IMR-90 (cell line): ENCODE results near the gene KCNMA1. TPM values are rescaled to one million over a fixed set of nuclear protein-coding genes. Genes with fewer than 3 reads are reported as not detected.

Experiments used
- ATAC-seq: fragments of 200-7000 bp; cut with Tn5 transposase; 2 replicates; pipeline ENCODE4 v1.9.1; 2020; ENCODE audit warnings: low read depth, mild to moderate bottlenecking, moderate library complexity
- BruUV-seq: library from RNA; stranded (reverse); fragments of 400-500 nt; replicated peaks from 2 replicates; lab custom pipeline; 2021; lab: Mats Ljungman, UMichigan
- CTCF ChIA-PET: fragments of 300-600 bp; formaldehyde crosslinking; extraction: SDS; loops from one replicate; lab custom pipeline; 2021; ENCODE audit warnings: antibody characterized with exemption; lab: Yijun Ruan, JAX
- POLR2A ChIA-PET: fragments of 300-600 bp; sonication (Branson Sonifier 250); formaldehyde crosslinking; loops from one replicate; lab custom pipeline; 2022; ENCODE audit warnings: antibody characterized with exemption; ENCODE audit not compliant: unreplicated experiment; lab: Charles Lee
- DNase-seq: peaks from one replicate; pipeline ENCODE4 v3.0.0; 2013
- H2AFZ ChIP-seq: replicated peaks from 2 replicates; pipeline ENCODE3; 2013; ENCODE audit warnings: low read length, mild to moderate bottlenecking; ENCODE audit not compliant: poor library complexity
- H2AK5ac ChIP-seq: 2 replicates; pipeline ENCODE4 v1.6.1; 2013; ENCODE audit warnings: low read depth, low read length, inconsistent platforms
- H2AK9ac ChIP-seq: replicated peaks from 2 replicates; pipeline ENCODE3; 2013; ENCODE audit warnings: mild to moderate bottlenecking, low read depth, low read length, moderate library complexity; ENCODE audit not compliant: poor library complexity
- H2BK120ac ChIP-seq: 2 replicates; pipeline ENCODE4 v1.6.1; 2013; ENCODE audit warnings: low read depth, low read length, inconsistent platforms
- H2BK15ac ChIP-seq: 3 replicates; pipeline ENCODE4 v1.6.1; 2013; ENCODE audit warnings: low read depth, low read length, inconsistent platforms
- H2BK20ac ChIP-seq: 2 replicates; pipeline ENCODE4 v1.6.1; 2013; ENCODE audit warnings: low read depth, mild to moderate bottlenecking, inconsistent platforms, low read length, moderate library complexity
- H2BK5ac ChIP-seq: 2 replicates; pipeline ENCODE4 v1.6.1; 2013; ENCODE audit warnings: mild to moderate bottlenecking, low read depth, low read length, inconsistent platforms; ENCODE audit not compliant: poor library complexity, severe bottlenecking
- H3K14ac ChIP-seq: replicated peaks from 2 replicates; pipeline ENCODE4 v1.6.1; 2013; ENCODE audit warnings: low read depth, low read length, inconsistent platforms
- H3K18ac ChIP-seq: 2 replicates; pipeline ENCODE4 v1.6.1; 2013; ENCODE audit warnings: low read depth, low read length, control low read depth
- H3K23ac ChIP-seq: 2 replicates; pipeline ENCODE4 v1.6.1; 2013; ENCODE audit warnings: low read depth, low read length, inconsistent platforms
- H3K27ac ChIP-seq: 2 replicates; pipeline ENCODE4 v1.5.1; 2013; ENCODE audit warnings: mild to moderate bottlenecking, control low read depth, low read length; ENCODE audit not compliant: insufficient read depth
- H3K27me3 ChIP-seq: 2 replicates; pipeline ENCODE4 v1.6.1; 2013; ENCODE audit warnings: low read length; ENCODE audit not compliant: control insufficient read depth, insufficient read depth
- H3K36me3 ChIP-seq: 2 replicates; pipeline ENCODE4 v1.6.1; 2013; ENCODE audit warnings: low read length, mixed read lengths; ENCODE audit not compliant: control insufficient read depth, insufficient read depth
- H3K4ac ChIP-seq: 2 replicates; pipeline ENCODE4 v1.6.1; 2013; ENCODE audit warnings: low read depth, low read length, inconsistent platforms
- H3K4me1 ChIP-seq: 2 replicates; pipeline ENCODE4 v1.6.1; 2013; ENCODE audit warnings: low read length, mixed read lengths; ENCODE audit not compliant: control insufficient read depth, insufficient read depth
- H3K4me2 ChIP-seq: 2 replicates; pipeline ENCODE4 v1.6.1; 2013; ENCODE audit warnings: low read depth, mild to moderate bottlenecking, control low read depth, low read length, moderate library complexity
- H3K4me3 ChIP-seq: 2 replicates; pipeline ENCODE4 v1.5.1; 2013; ENCODE audit warnings: low read depth, mild to moderate bottlenecking, control low read depth, low read length, moderate library complexity; ENCODE audit not compliant: insufficient read depth
- H3K56ac ChIP-seq: 2 replicates; pipeline ENCODE4 v1.6.1; 2013; ENCODE audit warnings: low read length, inconsistent platforms; ENCODE audit not compliant: insufficient read depth; ENCODE audit errors: extremely low read depth
- H3K79me1 ChIP-seq, 2 experiments: 2 replicates each; pipeline ENCODE4 v1.6.1; 2013; ENCODE audit warnings: low read length in 2 of 2, inconsistent platforms in 1 of 2, low read depth in 1 of 2
- H3K9ac ChIP-seq: 2 replicates; pipeline ENCODE4 v1.6.1; 2013; ENCODE audit warnings: low read depth, low read length, control low read depth
- H3K9me1 ChIP-seq: 2 replicates; pipeline ENCODE4 v1.6.1; 2013; ENCODE audit warnings: low read length, inconsistent platforms; ENCODE audit not compliant: insufficient read depth
- H3K9me3 ChIP-seq: 2 replicates; pipeline ENCODE4 v1.6.1; 2013; ENCODE audit warnings: low read length; ENCODE audit not compliant: control insufficient read depth, insufficient read depth
- H4K20me1 ChIP-seq: 2 replicates; pipeline ENCODE4 v1.6.1; 2013; ENCODE audit warnings: low read length, inconsistent platforms; ENCODE audit not compliant: insufficient read depth
- H4K5ac ChIP-seq: 2 replicates; pipeline ENCODE4 v1.6.1; 2013; ENCODE audit warnings: mild to moderate bottlenecking, low read depth, low read length, control low read depth
- H4K8ac ChIP-seq, 2 experiments: 2 replicates each; pipeline ENCODE4 v1.6.1; 2013; ENCODE audit warnings: low read depth in 2 of 2, low read length in 2 of 2, control low read depth in 1 of 2, inconsistent platforms in 1 of 2
- H4K91ac ChIP-seq: 2 replicates; pipeline ENCODE4 v1.6.1; 2013; ENCODE audit warnings: low read depth, low read length, inconsistent platforms; ENCODE audit not compliant: insufficient read depth
- MAFK ChIP-seq: IDR thresholded peaks from 2 replicates; pipeline ENCODE4 v1.6.1; 2012; ENCODE audit warnings: low read depth, low read length, improper control_type of control experiment
- RFX5 ChIP-seq: IDR thresholded peaks from 2 replicates; pipeline ENCODE4 v1.8.0; 2012; ENCODE audit warnings: low read depth, mild to moderate bottlenecking, low read length, moderate library complexity
- SMC3 ChIP-seq: fragments of 150-350 bp; IDR thresholded peaks from 2 replicates; pipeline ENCODE4 v1.6.1; 2016; ENCODE audit warnings: low read depth, mild to moderate bottlenecking, antibody characterized with exemption, low read length, moderate library complexity
- USF2 ChIP-seq: fragments of 150-350 bp; IDR thresholded peaks from 2 replicates; pipeline ENCODE4 v1.6.1; 2017; ENCODE audit warnings: mild to moderate bottlenecking, antibody characterized with exemption, low read length, low read depth
- WGBS, 2 experiments: methylation state at CpG; one replicate each; pipeline versions ENCODE4 v1.1.5 to v1.1.7; 2013; ENCODE audit warnings: missing lambda C conversion rate in 2 of 2; ENCODE audit not compliant: insufficient read length in 1 of 2; ENCODE audit errors: extremely low coverage in 2 of 2; 5-methylcytosine and 5-hydroxymethylcytosine counted together
- dilution Hi-C: fragments of 300-500 bp; cut with HindIII; formaldehyde crosslinking; loops from one replicate; pipeline ENCODE4 v1.14.3; 2018; ENCODE audit warnings: low sequenced_read_pairs; ENCODE audit not compliant: unreplicated experiment
- in situ Hi-C: fragments of 300-500 bp; cut with MboI; formaldehyde crosslinking; loops from 3 replicates; pipeline ENCODE4 v1.14.3; 2019; ENCODE audit warnings: low sequenced_read_pairs, inconsistent platforms, mixed read lengths
- intact Hi-C: fragments of 100-400 bp; cut with micrococcal nuclease; formaldehyde crosslinking; loops from 2 replicates; pipeline ENCODE4 v1.10.0; 2022
- polyA plus RNA-seq, 3 experiments: library from polyadenylated mRNA; depleted of rRNA; stranded (reverse); fragments of >200 nt; gene quantifications; 2 replicates each; pipeline ENCODE4 v1.2.3, GENCODE V29; 2012; ENCODE audit warnings: low replicate concordance in 1 of 3
- total RNA-seq: library from RNA; depleted of rRNA; stranded (reverse); fragments of >200 nt; gene quantifications from 2 replicates; pipeline ENCODE4 v1.2.3, GENCODE V29; 2012

Gene KCNMA1
- total and polyA plus RNA-seq, 2 of the 4 experiments (the other 2 are of a cell fraction), result 25.6 to 29.6 TPM

GRCh38 chr10:77259171-77259874 is 378.3 kb downstream of the KCNMA1 start:
- Histone ChIP-seq H2BK5ac (no peak overlapping the region), H2AK5ac (no peak overlapping the region), H3K18ac (no peak overlapping the region), H4K20me1 (no peaks in the 10 kb centered on the region), H3K23ac (no peak overlapping the region), H3K14ac (no peak overlapping the region), H4K91ac (no peak overlapping the region), H3K4me2 (no peak overlapping the region), H3K9ac (no peak overlapping the region), H2AFZ (no peak overlapping the region), H4K5ac (no peak overlapping the region), H3K79me1 (no peaks in the 10 kb centered on the region), H2BK120ac (no peak overlapping the region), H3K4me1 (peaks cover 4% of the 10 kb centered on the region; the same call in 1 of the 2 replicates), H2BK15ac (no peak overlapping the region), H3K4me3 (no peak overlapping the region), H2BK20ac (no peak overlapping the region), H2AK9ac (no peak overlapping the region), H3K27ac (no peak overlapping the region), H3K36me3 (no peaks in the 10 kb centered on the region), H3K9me1 (no peaks in the 10 kb centered on the region), H3K4ac (no peak overlapping the region), H4K8ac (no peak overlapping the region), H3K27me3 (no peaks in the 10 kb centered on the region), H3K9me3 (no peaks in the 10 kb centered on the region), H3K56ac (no peak overlapping the region)
- in situ Hi-C loops, result no loop called here
- ATAC-seq (no peak), DNase-seq (no peak)
- BruUV-seq, result no TSS peak
- WGBS, 2 experiments, result 100% methylated on average over 1 of the region's 4 CpGs; no CpG with 5 or more reads in 1 of the 2 experiments
- CTCF ChIA-PET, result no interaction called here
- intact Hi-C loops, result loop anchor here (10.0 kb wide), 1 partner anchor 245 kb away; no protein-coding TSS in a partner anchor
- POLR2A ChIA-PET, result no interaction called here
- dilution Hi-C loops, result no loop called here
- TF ChIP-seq RFX5, result no peak
- no peak for TF ChIP-seq USF2
- TF ChIP-seq MAFK, result no peak
- no peak for TF ChIP-seq SMC3
